SH-SY5Y (cell line): ENCODE results near the gene PMIS2.

Experiments used
- GATA2 ChIP-seq: IDR thresholded peaks from 2 replicates; pipeline ENCODE4 v1.6.1; 2011; ENCODE audit warnings: mild to moderate bottlenecking, low read depth, low read length
- GATA3 ChIP-seq: IDR thresholded peaks from 2 replicates; pipeline ENCODE4 v1.6.1; 2011; ENCODE audit warnings: low read depth, mild to moderate bottlenecking, low read length, moderate library complexity

Gene PMIS2

GRCh38 chr19:35560677-35561076, 25.3 kb upstream of the PMIS2 start:
- TF ChIP-seq GATA2 (no peak), GATA3 (no peak)

GRCh38 chr19:35561436-35561835, 24.5 kb upstream of the PMIS2 start:
- no peak for TF ChIP-seq GATA2
- no peak for TF ChIP-seq GATA3

- TF ChIP-seq GATA3 (no peak), GATA2 (no peak)
Observed at GRCh38 chr19:35562336-35562735, 23.6 kb upstream of the PMIS2 start.

- no peak for TF ChIP-seq GATA3
- no peak for TF ChIP-seq GATA2
Observed at GRCh38 chr19:35562776-35563175, 23.2 kb upstream of the PMIS2 start.

GRCh38 chr19:35563207-35563829, 22.7 kb upstream of the PMIS2 start, which contains the start of gene ATP4A:
TSS of gene ATP4A (minus strand) at chr19:35563658. CDS start at chr19:35563629, 29 bp downstream.
- TF ChIP-seq GATA3 (no peak), GATA2 (no peak)

- TF ChIP-seq GATA3 (no peak), GATA2 (no peak)
Observed at GRCh38 chr19:35565016-35565856, 20.7 kb upstream of the PMIS2 start.

- TF ChIP-seq GATA2: no peak
Observed at GRCh38 chr19:35566738-35567137, 19.2 kb upstream of the PMIS2 start.

- TF ChIP-seq GATA2 (no peak), GATA3 (no peak)
Observed at GRCh38 chr19:35569281-35569781, 16.6 kb upstream of the PMIS2 start.

GRCh38 chr19:35571406-35571965, 14.5 kb upstream of the PMIS2 start:
- no peak for TF ChIP-seq GATA2
- no peak for TF ChIP-seq GATA3

- TF ChIP-seq GATA2 (no peak), GATA3 (no peak)
Observed at GRCh38 chr19:35577918-35578317, 8.1 kb upstream of the PMIS2 start.

GRCh38 chr19:35578707-35579106, 7.3 kb upstream of the PMIS2 start:
- TF ChIP-seq GATA2: no peak

GRCh38 chr19:35582760-35583159, 3.2 kb upstream of the PMIS2 start:
- no peak for TF ChIP-seq GATA2
- TF ChIP-seq GATA3: no peak

- TF ChIP-seq GATA3 (no peak), GATA2 (no peak)
Observed at GRCh38 chr19:35587321-35587720, 1.3 kb downstream of the PMIS2 start.

GRCh38 chr19:35590875-35591274, 4.9 kb downstream of the PMIS2 start:
- no peak for TF ChIP-seq GATA3
- TF ChIP-seq GATA2: no peak

GRCh38 chr19:35592226-35592625, 6.3 kb downstream of the PMIS2 start:
- no peak for TF ChIP-seq GATA2
- no peak for TF ChIP-seq GATA3
